CD4-positive, alpha-beta T cell (primary cell): ENCODE measurements around the gene ENTPD6. TPM values are rescaled to one million over a fixed set of nuclear protein-coding genes. Genes with fewer than 3 reads are reported as not detected.

Source experiments
- ATAC-seq: fragments of 200-7000 bp; cut with Tn5 transposase; one replicate; pipeline ENCODE4 v1.10.0; 2022; ENCODE audit warnings: mild to moderate bottlenecking; ENCODE audit not compliant: poor library complexity
- CTCF ChIA-PET: fragments of 350-600 bp; sonication (Branson Sonifier 250); formaldehyde crosslinking; loops from one replicate; lab custom pipeline; 2021; ENCODE audit warnings: antibody characterized with exemption, inconsistent platforms; lab: Charles Lee
- POLR2A ChIA-PET: fragments of 350-600 bp; sonication (Branson Sonifier 250); formaldehyde crosslinking; loops from one replicate; lab custom pipeline; 2021; ENCODE audit warnings: antibody characterized with exemption, inconsistent platforms; lab: Charles Lee
- DNase-seq, 14 experiments: peaks; one replicate each; pipeline ENCODE4 v3.0.0-alpha.2; 2013 to 2020; ENCODE audit warnings: mixed read lengths in 2 of 14
- H3K27ac ChIP-seq, 2 donors: one replicate each; pipeline versions ENCODE4 v1.5.1 to v1.7.0; 2013; ENCODE audit warnings: low read length in 2 of 2, low read depth in 1 of 2, mild to moderate bottlenecking in 1 of 2
- H3K27me3 ChIP-seq, 2 experiments: 1 replicate in 1 of 2; 2 replicates in 1 of 2; pipeline versions ENCODE4 v1.6.1 to v1.7.0; 2013; ENCODE audit warnings: low read length in 2 of 2, control low read depth in 1 of 2, mild to moderate bottlenecking in 1 of 2, moderate library complexity in 1 of 2; ENCODE audit not compliant: insufficient read depth in 2 of 2, control insufficient read depth in 1 of 2
- H3K36me3 ChIP-seq: one replicate; pipeline ENCODE4 v1.6.1; 2013; ENCODE audit warnings: low read length, control low read depth; ENCODE audit not compliant: insufficient read depth
- H3K4me1 ChIP-seq: one replicate; pipeline ENCODE4 v1.6.1; 2013; ENCODE audit warnings: low read length, control low read depth; ENCODE audit not compliant: insufficient read depth
- H3K4me3 ChIP-seq: one replicate; pipeline ENCODE4 v1.5.1; 2013; ENCODE audit warnings: mild to moderate bottlenecking, low read length, moderate library complexity
- H3K9me3 ChIP-seq, 2 experiments: 1 replicate in 1 of 2; 2 replicates in 1 of 2; pipeline versions ENCODE4 v1.6.1 to v1.7.0; 2013; ENCODE audit warnings: low read length in 2 of 2, mild to moderate bottlenecking in 2 of 2, control low read depth in 1 of 2, moderate library complexity in 1 of 2; ENCODE audit not compliant: control insufficient read depth in 1 of 2, insufficient read depth in 1 of 2
- H3K27ac Mint-ChIP-seq: one replicate; pipeline ENCODE4 v1.8.0; 2020; ENCODE audit warnings: mixed read lengths
- H3K27me3 Mint-ChIP-seq: one replicate; pipeline ENCODE4 v1.8.0; 2021; ENCODE audit warnings: mixed read lengths
- H3K36me3 Mint-ChIP-seq: one replicate; pipeline ENCODE4 v1.8.0; 2021; ENCODE audit warnings: low read depth, mixed read lengths
- H3K4me1 Mint-ChIP-seq: one replicate; pipeline ENCODE4 v1.8.0; 2021; ENCODE audit warnings: low read depth, mixed read lengths
- H3K4me3 Mint-ChIP-seq: one replicate; pipeline ENCODE4 v1.8.0; 2020; ENCODE audit warnings: mild to moderate bottlenecking, mixed read lengths
- H3K9me3 Mint-ChIP-seq: one replicate; pipeline ENCODE4 v1.8.0; 2020; ENCODE audit warnings: mixed read lengths
- intact Hi-C, 2 experiments: fragments of 100-400 bp; cut with DNase I in 1 of 2; cut with micrococcal nuclease in 1 of 2; formaldehyde crosslinking; loops; one replicate each; pipeline versions ENCODE4 v1.15.1 to v1.9.0; 2023 to 2025; cut with DNase I, micrococcal nuclease
- total RNA-seq, 174 experiments: library from RNA in 2 of 174; stranded (reverse) in 2 of 174; gene quantifications; one replicate each; pipeline ENCODE4 v1.2.3 and lab custom pipeline; 2021 to 2026
- TF ChIP-seq, protein P1 (sequence below): fragments of 200-600 bp; IDR thresholded peaks from one replicate; pipeline ENCODE4 v1.8.0; 2022; ENCODE audit warnings: antibody characterized with exemption, mild to moderate bottlenecking

ENTPD6 gene
- total RNA-seq, 2 experiments from 2014 or later, result 78.5 to 85.1 TPM

- Mint-ChIP-seq H3K36me3 (peaks cover 45% of the 10 kb centered on the region), H3K4me3 (no peak overlapping the region), H3K4me1 (peaks cover 12% of the 10 kb centered on the region), H3K27ac (no peak overlapping the region), H3K9me3 (no peaks in the 10 kb centered on the region), H3K27me3 (no peaks in the 10 kb centered on the region)
- Histone ChIP-seq H3K9me3 (no peaks in the 10 kb centered on the region), H3K27me3 (no peaks in the 10 kb centered on the region), H3K27ac (no peak overlapping the region), H3K4me1 (no peaks in the 10 kb centered on the region), H3K4me3 (no peak overlapping the region), H3K36me3 (peaks cover 22% of the 10 kb centered on the region)
- no peak for DNase-seq
- TF ChIP-seq, protein P1, sequence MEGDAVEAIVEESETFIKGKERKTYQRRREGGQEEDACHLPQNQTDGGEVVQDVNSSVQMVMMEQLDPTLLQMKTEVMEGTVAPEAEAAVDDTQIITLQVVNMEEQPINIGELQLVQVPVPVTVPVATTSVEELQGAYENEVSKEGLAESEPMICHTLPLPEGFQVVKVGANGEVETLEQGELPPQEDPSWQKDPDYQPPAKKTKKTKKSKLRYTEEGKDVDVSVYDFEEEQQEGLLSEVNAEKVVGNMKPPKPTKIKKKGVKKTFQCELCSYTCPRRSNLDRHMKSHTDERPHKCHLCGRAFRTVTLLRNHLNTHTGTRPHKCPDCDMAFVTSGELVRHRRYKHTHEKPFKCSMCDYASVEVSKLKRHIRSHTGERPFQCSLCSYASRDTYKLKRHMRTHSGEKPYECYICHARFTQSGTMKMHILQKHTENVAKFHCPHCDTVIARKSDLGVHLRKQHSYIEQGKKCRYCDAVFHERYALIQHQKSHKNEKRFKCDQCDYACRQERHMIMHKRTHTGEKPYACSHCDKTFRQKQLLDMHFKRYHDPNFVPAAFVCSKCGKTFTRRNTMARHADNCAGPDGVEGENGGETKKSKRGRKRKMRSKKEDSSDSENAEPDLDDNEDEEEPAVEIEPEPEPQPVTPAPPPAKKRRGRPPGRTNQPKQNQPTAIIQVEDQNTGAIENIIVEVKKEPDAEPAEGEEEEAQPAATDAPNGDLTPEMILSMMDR, result no peak
- no peak for ATAC-seq
- POLR2A ChIA-PET, result no interaction called here
- CTCF ChIA-PET, result interaction anchor here (0.8 kb wide), 1 partner anchor 13 kb away, joined by 3 read pairs; no protein-coding TSS in a partner anchor
- intact Hi-C loops, result no loop called here
These were observed 12.5 kb downstream of the ENTPD6 start for GRCh38 chr20:25207960-25208534.

GRCh38 chr20:25209400-25209799, 13.9 kb downstream of the ENTPD6 start:
- CTCF ChIA-PET, result no interaction called here
- Histone ChIP-seq H3K4me3 (no peak overlapping the region), H3K36me3 (peaks cover 35% of the 10 kb centered on the region), H3K9me3 (no peaks in the 10 kb centered on the region), H3K27ac (no peak overlapping the region), H3K27me3 (no peaks in the 10 kb centered on the region), H3K4me1 (no peaks in the 10 kb centered on the region)
- ATAC-seq (no peak), DNase-seq (no peak)
- Mint-ChIP-seq H3K4me1 (peaks cover 4% of the 10 kb centered on the region), H3K27me3 (no peaks in the 10 kb centered on the region), H3K4me3 (no peak overlapping the region), H3K9me3 (no peaks in the 10 kb centered on the region), H3K27ac (no peak overlapping the region), H3K36me3 (peaks cover 42% of the 10 kb centered on the region)
- TF ChIP-seq, protein P1, result no peak
- intact Hi-C loops, result no loop called here
- POLR2A ChIA-PET, result no interaction called here

GRCh38 chr20:25209911-25210310, 14.4 kb downstream of the ENTPD6 start:
- H3K27ac ChIP-seq, result no peak overlapping the region
- Mint-ChIP-seq H3K36me3 (peaks cover 42% of the 10 kb centered on the region), H3K4me1 (peaks cover 2% of the 10 kb centered on the region), H3K9me3 (no peaks in the 10 kb centered on the region), H3K4me3 (no peak overlapping the region), H3K27ac (no peak overlapping the region), H3K27me3 (no peaks in the 10 kb centered on the region)
- H3K4me3 ChIP-seq, result no peak overlapping the region
- no peaks in the 10 kb centered on the region for H3K4me1 ChIP-seq
- TF ChIP-seq, protein P1, result no peak
- H3K27me3 ChIP-seq, result no peaks in the 10 kb centered on the region
- CTCF ChIA-PET, result no interaction called here
- peaks cover 40% of the 10 kb centered on the region for H3K36me3 ChIP-seq
- DNase-seq (no peak), ATAC-seq (no peak)
- POLR2A ChIA-PET, result no interaction called here
- intact Hi-C loops, result no loop called here
- no peaks in the 10 kb centered on the region for H3K9me3 ChIP-seq
